HepG2 (cell line): Measurements from ENCODE around the gene BRMS1. TPM values are rescaled to one million over a fixed set of nuclear protein-coding genes. Genes with fewer than 3 reads are reported as not detected.

Experiments used
- ATAC-seq: fragments of 200-7000 bp; cut with Tn5 transposase; 3 replicates; pipeline ENCODE4 v1.9.1; 2020; ENCODE audit warnings: mild to moderate bottlenecking, moderate library complexity
- BruUV-seq: library from RNA; stranded (reverse); fragments of 400-500 nt; replicated peaks from 2 replicates; lab custom pipeline; 2021; lab: Mats Ljungman, UMichigan
- CTCF ChIA-PET: fragments of 300-600 bp; formaldehyde crosslinking; extraction: SDS; loops from one replicate; lab custom pipeline; 2021; ENCODE audit warnings: low total read pairs, inconsistent platforms, low intra/inter-chr PET ratio; lab: Yijun Ruan, JAX
- POLR2A ChIA-PET: fragments of 350-600 bp; sonication (Branson Sonifier 250); formaldehyde crosslinking; loops from one replicate; lab custom pipeline; 2020; ENCODE audit warnings: antibody characterized with exemption, inconsistent platforms; lab: Yijun Ruan, JAX
- DNase-seq: peaks from one replicate; pipeline ENCODE4 v3.0.0-alpha.2; 2015; ENCODE audit warnings: low spot score
- FAIRE-seq: peaks from 3 replicates; lab custom pipeline; 2011; peaks lifted over from hg19 to GRCh38; lab: Jason Lieb, UNC
- H2AFZ ChIP-seq: one replicate; pipeline ENCODE4 v1.6.1; 2011; ENCODE audit warnings: low read length, inconsistent platforms
- H3K27ac ChIP-seq: fragments of 300-600 bp; 3 replicates; pipeline ENCODE4 v1.8.0; 2011; ENCODE audit warnings: mixed run types, mild to moderate bottlenecking, mixed read lengths, low read length, inconsistent platforms; ENCODE audit not compliant: insufficient read depth; ENCODE audit errors: extremely low read length
- H3K27me3 ChIP-seq, 2 experiments: fragments of 200-600 bp in 1 of 2; 2 replicates in 1 of 2; 3 replicates in 1 of 2; pipeline versions ENCODE4 v1.6.0 to v1.8.0; 2011; ENCODE audit warnings: low read length in 2 of 2, mild to moderate bottlenecking in 2 of 2, moderate library complexity in 2 of 2, inconsistent platforms in 1 of 2; ENCODE audit not compliant: insufficient read depth in 2 of 2, control insufficient read depth in 1 of 2
- H3K36me3 ChIP-seq, 2 experiments: fragments of 200-600 bp in 1 of 2; replicated peaks in 1 of 2; 2 replicates in 1 of 2; 3 replicates in 1 of 2; pipeline versions ENCODE4 v1.5.1 to v1.8.0; 2011; ENCODE audit warnings: low read length in 2 of 2, inconsistent platforms in 1 of 2; ENCODE audit not compliant: insufficient read depth in 2 of 2, control insufficient read depth in 1 of 2
- H3K4me1 ChIP-seq: 2 replicates; pipeline ENCODE4 v1.5.1; 2012; ENCODE audit warnings: low read length, inconsistent platforms; ENCODE audit not compliant: insufficient read depth
- H3K4me2 ChIP-seq: 2 replicates; pipeline ENCODE4 v1.6.0; 2011; ENCODE audit warnings: low read depth, low read length, inconsistent platforms
- H3K4me3 ChIP-seq, 3 experiments: fragments of 200-600 bp in 1 of 3; sonication (generic), shearing (Covaris generic) in 1 of 3; replicated peaks in 1 of 3; 2 replicates each; pipeline ENCODE4 v1.5.1; 2011 to 2016; ENCODE audit warnings: low read length in 3 of 3, inconsistent platforms in 2 of 3, low read depth in 2 of 3, mild to moderate bottlenecking in 2 of 3, control low read depth in 1 of 3, mixed read lengths in 1 of 3; ENCODE audit not compliant: insufficient read depth in 1 of 3
- H3K79me2 ChIP-seq: one replicate; pipeline ENCODE4 v1.6.1; 2011; ENCODE audit warnings: low read length, inconsistent platforms; ENCODE audit not compliant: insufficient read depth
- H3K9ac ChIP-seq: 2 replicates; pipeline ENCODE4 v1.6.0; 2011; ENCODE audit warnings: mild to moderate bottlenecking, low read depth, low read length, inconsistent platforms; ENCODE audit not compliant: insufficient read depth
- H3K9me3 ChIP-seq: 2 replicates; pipeline ENCODE4 v1.5.1; 2012; ENCODE audit warnings: mild to moderate bottlenecking, low read length
- H4K20me1 ChIP-seq: 2 replicates; pipeline ENCODE4 v1.6.0; 2011; ENCODE audit warnings: inconsistent platforms, mild to moderate bottlenecking, low read length, moderate library complexity; ENCODE audit not compliant: insufficient read depth
- ATF7 ChIP-seq, 2 experiments: fragments of 450-650 bp in 1 of 2; sonication (generic) in 1 of 2; formaldehyde crosslinking in 1 of 2; IDR thresholded peaks; 2 replicates each; pipeline versions ENCODE4 v1.4.0 to v1.6.1; 2016 to 2020; ENCODE audit warnings: antibody characterized with exemption in 1 of 2, mild to moderate bottlenecking in 1 of 2, missing genetic modification reagents in 1 of 2
- ERF ChIP-seq: IDR thresholded peaks from 2 replicates; pipeline ENCODE4 v1.6.1; 2018; ENCODE audit warnings: missing biosample characterization, missing genetic modification reagents
- HHEX ChIP-seq: IDR thresholded peaks from 2 replicates; pipeline ENCODE4 v1.6.1; 2016; ENCODE audit warnings: control low read depth
- HNRNPL ChIP-seq: fragments of 200-400 bp; formaldehyde crosslinking; IDR thresholded peaks from 2 replicates; pipeline ENCODE4 v1.6.1; 2017; ENCODE audit warnings: mild to moderate bottlenecking, low read depth, low read length
- ZBTB38 ChIP-seq: sonication (generic); formaldehyde crosslinking; IDR thresholded peaks from 2 replicates; pipeline ENCODE4 v1.5.1; 2020; ENCODE audit warnings: mild to moderate bottlenecking, missing genetic modification reagents
- ZFP36L2 ChIP-seq: sonication (generic); formaldehyde crosslinking; IDR thresholded peaks from 2 replicates; pipeline ENCODE4 v1.4.0; 2020; ENCODE audit warnings: missing genetic modification reagents
- ZMYM3 ChIP-seq: sonication (generic); formaldehyde crosslinking; IDR thresholded peaks from 2 replicates; pipeline ENCODE4 v1.5.1; 2020; ENCODE audit warnings: mild to moderate bottlenecking, missing genetic modification reagents
- ZNF615 ChIP-seq: sonication (generic); formaldehyde crosslinking; IDR thresholded peaks from 2 replicates; pipeline ENCODE4 v1.5.0; 2020; ENCODE audit warnings: mild to moderate bottlenecking, missing genetic modification reagents, borderline replicate concordance
- ZNF629 ChIP-seq: sonication (generic); formaldehyde crosslinking; conservative IDR thresholded peaks from 2 replicates; pipeline ENCODE4 v1.5.0; 2020; ENCODE audit warnings: missing genetic modification reagents
- ZNF678 ChIP-seq: sonication (generic); formaldehyde crosslinking; IDR thresholded peaks from 2 replicates; pipeline ENCODE4 v1.4.0; 2020; ENCODE audit warnings: mild to moderate bottlenecking, missing genetic modification reagents
- ZSCAN12 ChIP-seq: sonication (generic); formaldehyde crosslinking; IDR thresholded peaks from 2 replicates; pipeline ENCODE4 v1.9.0; 2021; ENCODE audit warnings: mild to moderate bottlenecking, missing genetic modification reagents
- WGBS: methylation state at CpG from one replicate; pipeline ENCODE4 v1.1.6; 2017; ENCODE audit warnings: low lambda C conversion rate; 5-methylcytosine and 5-hydroxymethylcytosine counted together
- in situ Hi-C: cut with HindIII; loops from 2 replicates; pipeline ENCODE4 v1.10.0; 2017; ENCODE audit warnings: low pct_unique_long_range_greater_than_20kb; ENCODE audit not compliant: extremely low pct_ligation_motif_present
- intact Hi-C: fragments of 100-400 bp; cut with micrococcal nuclease; formaldehyde crosslinking; loops from one replicate; pipeline ENCODE4 v1.10.0; 2022; ENCODE audit not compliant: unreplicated experiment
- polyA plus RNA-seq, 8 experiments: library from polyadenylated mRNA; depleted of rRNA in 3 of 8; stranded (reverse) in 7 of 8; unstranded in 1 of 8; fragments of >200 nt; fragmentation: Illumina TruSeq in 4 of 8; extraction: Trizol in 4 of 8; gene quantifications; 2 replicates each; pipeline versions ENCODE4 v1.2.1 to v1.2.3, GENCODE V29; 2011 to 2016; ENCODE audit warnings: low read depth in 4 of 8, missing spikeins in 1 of 8, mixed read lengths in 1 of 8; ENCODE audit not compliant: insufficient read depth in 1 of 8
- total RNA-seq, 5 experiments: library from RNA; depleted of rRNA; stranded (reverse); fragments of >200 nt; fragmentation: Illumina TruSeq; extraction: Trizol; gene quantifications; 2 replicates each; pipeline ENCODE4 v1.2.3, GENCODE V29; 2016; ENCODE audit warnings: low read depth in 1 of 5

The BRMS1 gene
- total and polyA plus RNA-seq, 2 of the 13 experiments (the other 11 are each of a cell fraction or from before 2014, with no cell fraction given): 15.8 to 55.7 TPM

DNA sequence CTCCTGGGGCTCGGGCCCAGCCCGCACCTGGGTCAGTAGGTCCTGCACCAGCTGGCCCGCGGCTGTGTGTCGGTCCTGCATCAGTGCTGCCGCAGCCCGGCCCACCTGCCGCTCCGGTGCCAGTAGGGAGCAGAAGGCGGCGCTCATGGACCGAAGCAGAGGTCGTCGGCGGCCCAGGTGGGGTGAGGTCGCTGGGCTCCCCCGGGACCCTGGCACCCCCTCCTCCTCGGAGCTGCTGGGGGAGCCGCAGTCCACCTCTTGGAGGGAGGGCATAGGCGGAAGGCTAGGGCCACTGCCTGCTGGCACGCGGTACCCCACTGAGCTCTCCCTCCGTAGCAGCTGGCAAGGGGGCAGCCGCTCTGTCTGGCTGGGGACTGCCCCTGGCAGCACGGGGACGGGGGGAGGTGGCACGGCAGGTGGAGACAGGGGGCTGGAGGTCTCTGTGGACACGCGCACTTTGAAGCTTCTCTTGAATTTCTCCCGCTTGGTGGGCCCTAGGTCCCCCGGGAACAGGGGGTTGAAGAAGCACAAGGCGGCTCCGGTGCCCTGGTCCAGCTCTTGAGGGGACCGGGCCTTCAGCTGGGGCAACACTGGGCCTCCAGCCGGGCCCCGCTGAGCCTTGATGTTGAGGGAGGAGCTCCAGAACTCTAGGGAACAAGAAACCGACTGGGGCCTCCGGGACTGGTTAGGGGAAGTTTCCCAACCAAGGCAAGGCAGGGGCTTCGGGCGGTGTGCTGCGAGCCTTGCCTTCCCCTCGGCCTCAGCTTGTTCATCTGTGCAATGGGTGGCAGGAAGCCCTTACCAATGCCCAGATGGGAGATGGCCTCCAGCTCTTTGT is 10.1 kb downstream of the BRMS1 start:
- no peak for FAIRE-seq
- intact Hi-C loops: no loop called here
- 79% methylated on average over 12 of the region's 42 CpGs for WGBS

GRCh38 chr11:66333896-66334604 is 10.9 kb downstream of the BRMS1 start:
- Histone ChIP-seq H3K4me3 (no peak overlapping the region), H3K4me2 (no peak overlapping the region), H3K9me3 (no peaks in the 10 kb centered on the region), H3K36me3 (peaks cover 2% of the 10 kb centered on the region in 2 experiments; a peak in 2 of 5 replicates), H3K4me1 (peaks cover 31% of the 10 kb centered on the region), H3K9ac (no peak overlapping the region), H4K20me1 (no peaks in the 10 kb centered on the region), H2AFZ (no peak overlapping the region), H3K27me3 (no peaks in the 10 kb centered on the region), H3K27ac (no peak overlapping the region), H3K79me2 (no peaks in the 10 kb centered on the region)
- TF ChIP-seq ZSCAN12 (no peak), ERF (no peak), HHEX (CRISPR knock-in tag) (no peak), ZNF615 (CRISPR knock-in tag) (no peak), ZFP36L2 (no peak), ZNF678 (CRISPR knock-in tag) (no peak), ZBTB38 (no peak)
- DNase-seq (no peak), FAIRE-seq (no peak), ATAC-seq (no peak)
- 93% methylated on average over 25 of the region's 29 CpGs for WGBS
- in situ Hi-C loops (no loop called here), intact Hi-C loops (no loop called here)
- BruUV-seq: no TSS peak
- ChIA-PET CTCF (no interaction called here), POLR2A (interaction anchor here (3.6 kb wide), 1 partner anchor 22 kb away, joined by 59 read pairs; no protein-coding TSS in a partner anchor)

More for the DNA sequence above, 10.1 kb downstream of the BRMS1 start:
- Histone ChIP-seq H3K4me2 (peak overlapping the region; percentile 87), H3K27me3 (no peaks in the 10 kb centered on the region), H3K4me1 (peaks cover 23% of the 10 kb centered on the region), H4K20me1 (no peaks in the 10 kb centered on the region), H3K4me3 (peak overlapping the region; percentile 64 to 79 (median 70); a peak in 5 of 6 replicates), H2AFZ (no peak overlapping the region), H3K27ac (no peak overlapping the region), H3K79me2 (no peaks in the 10 kb centered on the region), H3K9ac (peak overlapping the region; percentile 67), H3K36me3 (peaks cover 5 to 6% of the 10 kb centered on the region in 2 experiments; a peak in 3 of 5 replicates), H3K9me3 (no peaks in the 10 kb centered on the region)
- peak; percentile 77 for TF ChIP-seq ZMYM3 (CRISPR knock-in tag)
- TF ChIP-seq HNRNPL: 0 out of 2 replicates have a peak, but pooled peaks have one; percentile 10
- no peak for TF ChIP-seq ATF7 (IDR thresholded peaks at IDR 0.05)
- no peak for TF ChIP-seq ATF7 (CRISPR knock-in tag; IDR thresholded peaks at IDR 0.05)
- peak; percentile 96 for TF ChIP-seq ZNF629
- DNase-seq (no peak), ATAC-seq (no peak)
- no TSS peak for BruUV-seq
- POLR2A ChIA-PET: interaction anchor here (0.9 to 3.6 kb wide), 7 partner anchors 8 to 46 kb away, joined by 3 to 59 read pairs (median 5); partner anchors contain the start of genes B4GAT1, SLC29A2 and YIF1A
- CTCF ChIA-PET: no interaction called here
- in situ Hi-C loops: no loop called here
